Smooth muscle cell of the pulmonary artery (primary cell): Measurements from ENCODE around the gene CLDN11. TPM values are rescaled to one million over a fixed set of nuclear protein-coding genes. Genes with fewer than 3 reads are reported as not detected.

Experiments used
- total RNA-seq: library from RNA; depleted of rRNA; stranded (reverse); fragments of >200 nt; gene quantifications from 2 replicates; pipeline ENCODE4 v1.2.3, GENCODE V29; 2014

Gene CLDN11
- total RNA-seq, result 50.9 and 183 TPM in 2 replicates

GRCh38 chr3:170418422-170419398, at the start of gene CLDN11:
TSS of gene CLDN11 (plus strand) at chr3:170418868. CDS start at chr3:170419067, 199 bp downstream.

Other genes with a start within 250 kb of the CLDN11 start
- 31.9 and 40.1 TPM in 2 replicates for gene PHC3, start 237.1 kb upstream of the CLDN11 start, total RNA-seq
- gene PRKCI, start 196.4 kb upstream of the CLDN11 start, total RNA-seq, result 53.5 and 54.9 TPM in 2 replicates
- 68.9 and 82.1 TPM in 2 replicates for gene SKIL, start 61.2 kb upstream of the CLDN11 start, total RNA-seq
- gene SLC7A14, start 167.2 kb downstream of the CLDN11 start, total RNA-seq, result 0.83 and 4.5 TPM in 2 replicates